M059J (cell line): ENCODE measurements around the gene DMD. TPM values are rescaled to one million over a fixed set of nuclear protein-coding genes. Genes with fewer than 3 reads are reported as not detected.
A peak's percentile ranks its signal among the peaks of the same experiment; 100 is the strongest.
"Not testable (repeated sequence)": the region's sequence is repeated elsewhere in the genome, so short reads cannot be mapped to it uniquely, and the experiment has no call there.

Experiments used
- DNase-seq: peaks from one replicate; pipeline ENCODE4 v3.0.0-alpha.2; 2012; ENCODE audit warnings: low read depth
- total RNA-seq: library from RNA; depleted of rRNA; stranded (reverse); fragments of >200 nt; shearing (Covaris generic); gene quantifications from 2 replicates; pipeline ENCODE4 v1.2.3, GENCODE V29; 2014

Gene DMD
- total RNA-seq, 1 experiment from 2014 or later: 1.1 TPM

DNA sequence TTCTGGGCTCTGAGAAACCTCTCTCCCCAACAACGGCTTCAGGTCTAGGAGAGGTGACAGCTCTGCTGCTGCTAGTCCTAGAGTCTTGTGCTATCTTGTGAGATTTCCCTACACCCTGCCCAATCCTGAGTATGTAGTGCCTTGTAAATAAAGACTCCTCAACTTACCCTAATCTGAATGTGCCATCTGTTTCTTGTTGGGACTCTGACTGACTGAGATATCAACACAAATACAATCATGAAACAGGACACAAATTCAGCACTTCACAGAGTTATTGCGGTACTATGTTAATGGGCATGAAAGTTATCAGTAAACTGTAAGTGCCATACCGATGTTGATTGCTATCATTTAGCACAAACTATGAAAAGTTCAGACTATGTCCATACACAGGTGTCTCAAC, 1610.5 kb downstream of the DMD start:
- DNase-seq: no peak

DNA sequence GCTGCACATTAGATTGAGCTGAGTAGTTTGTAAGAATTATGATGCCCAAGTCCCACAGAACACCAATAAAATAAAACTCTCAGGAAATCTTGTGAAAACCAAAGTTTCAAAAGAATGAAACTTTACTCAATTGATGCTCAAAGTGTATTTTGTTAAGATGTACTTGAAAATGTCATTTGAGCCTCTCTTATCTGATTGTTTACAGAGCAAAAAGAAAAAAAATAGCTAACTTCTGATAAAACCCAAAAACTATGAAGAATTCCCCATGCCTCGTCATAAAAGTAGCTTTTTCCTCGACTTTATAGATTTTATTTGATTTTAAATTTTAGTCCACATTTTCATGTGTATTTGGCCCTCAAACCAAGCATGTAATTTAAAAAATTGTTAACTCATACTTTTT, 1618.0 kb downstream of the DMD start:
- DNase-seq: no peak

DNA sequence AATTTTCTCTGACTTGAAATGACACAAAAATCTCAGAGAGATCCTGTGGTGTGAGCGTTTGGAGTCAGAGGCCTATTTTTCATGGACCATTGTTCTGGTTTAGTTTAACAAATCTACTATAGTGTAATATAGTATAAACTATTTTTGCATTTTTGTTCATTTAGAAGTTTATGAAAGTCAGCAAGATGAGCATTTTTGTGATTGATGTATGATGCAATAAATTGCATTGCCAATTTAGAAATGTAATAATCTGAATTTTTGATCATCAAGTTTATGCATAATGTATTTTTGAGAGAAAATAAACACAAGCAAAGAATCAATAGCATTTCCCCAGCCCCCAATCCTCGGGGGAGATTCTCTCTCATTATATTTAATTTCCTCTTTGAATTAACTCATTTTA, 1620.0 kb downstream of the DMD start:
- no peak for DNase-seq

DNA sequence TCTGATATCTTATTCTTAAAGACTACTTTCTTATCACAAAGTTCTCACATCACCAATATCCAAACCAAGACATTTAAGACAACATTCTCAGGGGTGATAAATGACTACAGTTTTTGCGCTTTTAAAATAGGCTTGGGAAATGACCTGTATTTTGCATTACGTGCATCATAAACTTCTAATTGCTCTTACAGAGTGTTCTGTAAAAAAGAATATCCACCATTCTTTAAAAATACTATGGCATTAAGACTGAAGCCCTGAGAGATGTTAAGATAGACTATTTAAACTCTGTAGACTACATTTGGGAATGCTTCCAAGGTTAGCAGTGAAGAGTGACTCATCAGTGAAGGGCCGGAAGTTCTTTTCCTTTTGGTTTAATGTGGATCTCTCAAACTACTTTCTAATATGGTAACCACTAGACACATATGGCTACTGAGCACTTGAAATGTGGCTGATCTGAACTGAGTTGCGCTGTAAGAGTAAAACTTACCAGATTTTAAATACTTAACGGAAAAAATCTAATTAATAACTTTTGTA, 1620.7 kb downstream of the DMD start:
- DNase-seq: peak; percentile 71

DNA sequence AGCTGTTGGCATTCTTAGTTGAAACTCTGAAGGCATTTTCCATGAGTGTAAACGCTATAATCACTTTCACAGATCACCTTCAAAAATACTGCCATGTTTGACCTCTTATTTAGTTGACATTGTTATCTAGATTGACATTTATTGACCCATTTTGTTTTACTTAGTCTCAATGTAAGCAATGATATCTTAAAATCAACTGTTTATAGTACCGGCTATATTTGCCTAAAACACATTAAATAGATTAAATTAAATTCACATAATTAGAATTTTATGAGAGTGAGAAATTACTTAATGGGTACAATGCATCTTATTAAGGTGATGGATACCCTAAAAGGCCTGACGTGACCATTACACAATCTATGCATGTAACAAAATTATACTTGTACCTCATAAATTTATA, 1621.8 kb downstream of the DMD start:
- no peak for DNase-seq

DNA sequence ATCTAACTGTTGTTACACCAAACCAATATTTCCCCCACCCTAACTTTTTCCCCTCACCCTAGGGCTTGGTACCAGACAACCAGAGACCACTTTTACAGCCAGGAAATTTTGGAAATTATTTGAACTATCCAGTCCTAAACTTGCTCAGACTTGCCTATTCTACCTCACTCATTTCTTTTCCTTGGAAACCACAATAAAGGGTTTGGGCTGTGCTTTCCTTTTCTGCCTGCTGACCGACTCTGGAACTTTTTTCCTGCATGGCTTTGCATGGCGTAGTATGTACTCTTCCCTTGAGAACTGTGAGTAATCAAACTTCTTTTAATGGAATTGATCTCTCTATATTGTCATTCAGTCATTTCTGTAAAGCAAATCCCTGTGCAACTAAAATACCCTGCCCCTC, 1623.0 kb downstream of the DMD start:
- DNase-seq: no peak

DNA sequence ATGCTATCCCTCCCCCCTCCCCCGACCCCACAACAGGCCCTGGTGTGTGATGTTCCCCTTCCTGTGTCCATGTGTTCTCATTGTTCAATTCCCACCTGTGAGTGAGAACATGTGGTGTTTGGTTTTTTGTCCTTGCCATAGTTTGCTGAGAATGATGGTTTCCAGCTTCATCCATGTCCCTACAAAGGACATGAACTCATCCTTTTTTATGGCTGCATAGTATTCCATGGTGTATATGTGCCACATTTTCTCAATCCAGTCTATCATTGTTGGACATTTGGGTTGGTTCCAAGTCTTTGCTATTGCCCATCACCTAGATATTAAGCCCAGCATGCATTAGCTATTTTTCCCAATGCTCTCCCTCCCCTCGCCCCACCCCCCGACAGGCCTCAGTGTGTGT, 1627.5 kb downstream of the DMD start:
- DNase-seq: not testable (repeated sequence)

DNA sequence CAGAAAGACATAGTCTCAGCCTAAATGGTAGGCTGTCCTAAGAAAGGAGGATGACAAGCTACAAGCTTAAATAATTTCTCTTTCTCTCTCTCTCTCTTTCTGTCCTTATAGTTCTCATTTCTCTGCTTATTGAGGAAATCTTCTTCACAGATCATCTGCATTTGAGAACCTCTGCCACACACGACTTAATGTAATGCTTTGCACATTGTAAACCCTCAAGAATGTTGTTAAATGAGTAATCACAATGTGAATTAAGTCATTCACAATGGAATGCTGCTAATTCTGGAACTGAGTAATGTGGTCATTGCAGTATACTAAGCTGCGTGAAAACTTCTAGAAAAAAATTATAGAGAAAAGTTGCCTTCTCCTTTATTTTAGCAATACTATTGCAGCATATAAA, 1630.6 kb downstream of the DMD start:
- peak; percentile 62 for DNase-seq

DNA sequence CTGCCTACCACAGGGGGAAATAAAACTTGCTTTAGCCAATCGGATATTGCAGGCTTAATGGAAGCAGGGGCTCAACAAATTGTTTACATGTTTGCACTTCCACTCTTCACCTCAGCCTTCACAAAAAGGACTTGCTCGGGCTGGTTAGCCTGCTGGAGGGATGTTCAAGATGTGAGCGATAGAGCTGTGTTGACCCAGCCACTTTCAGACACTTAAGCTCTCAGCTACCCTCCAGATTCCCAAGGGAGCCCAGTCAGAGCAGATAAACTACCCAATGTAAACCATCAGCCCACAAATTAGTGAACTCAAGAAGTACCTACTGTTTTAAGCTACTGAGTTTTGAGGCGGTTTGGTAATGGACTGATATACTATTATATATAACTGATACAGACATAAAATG, 1631.1 kb downstream of the DMD start:
- DNase-seq: no peak

DNA sequence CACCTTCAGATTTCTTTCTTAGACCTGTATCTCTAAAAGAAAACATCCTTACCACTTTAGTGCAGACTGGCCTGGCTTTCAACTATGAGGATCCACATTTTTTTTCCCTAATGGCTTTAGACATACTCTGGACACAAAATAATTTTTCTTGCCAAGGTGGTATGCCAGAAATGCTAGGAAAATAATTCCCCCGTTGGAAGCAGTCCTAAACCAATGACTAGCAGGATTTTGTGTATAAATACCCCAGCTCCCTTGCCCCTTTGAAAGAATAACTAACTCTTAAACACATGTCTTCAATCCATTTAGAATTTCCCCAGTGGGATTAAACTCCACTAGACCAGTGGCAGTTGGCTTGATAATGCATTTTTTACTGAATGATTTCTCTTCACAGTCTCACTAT, 1639.0 kb downstream of the DMD start:
- no peak for DNase-seq

DNA sequence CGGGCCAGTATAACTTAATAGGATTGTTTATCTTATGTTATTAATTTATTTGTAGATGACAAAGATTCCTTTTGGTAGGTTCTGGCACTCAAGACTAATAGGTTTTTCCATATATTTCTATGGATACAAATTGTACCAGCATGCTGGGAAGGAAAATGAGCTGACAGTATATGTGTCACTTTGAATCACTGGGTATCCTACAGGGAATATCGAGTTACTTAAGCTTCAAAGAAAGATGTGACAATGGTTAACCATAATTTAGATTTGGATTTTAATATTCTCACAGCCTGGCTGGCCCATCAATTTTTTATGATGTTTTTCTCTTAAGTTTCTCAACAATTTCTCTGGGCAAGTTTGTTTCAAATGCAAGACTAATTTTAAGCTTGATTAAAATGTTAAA, 1640.7 kb downstream of the DMD start:
- no peak for DNase-seq

DNA sequence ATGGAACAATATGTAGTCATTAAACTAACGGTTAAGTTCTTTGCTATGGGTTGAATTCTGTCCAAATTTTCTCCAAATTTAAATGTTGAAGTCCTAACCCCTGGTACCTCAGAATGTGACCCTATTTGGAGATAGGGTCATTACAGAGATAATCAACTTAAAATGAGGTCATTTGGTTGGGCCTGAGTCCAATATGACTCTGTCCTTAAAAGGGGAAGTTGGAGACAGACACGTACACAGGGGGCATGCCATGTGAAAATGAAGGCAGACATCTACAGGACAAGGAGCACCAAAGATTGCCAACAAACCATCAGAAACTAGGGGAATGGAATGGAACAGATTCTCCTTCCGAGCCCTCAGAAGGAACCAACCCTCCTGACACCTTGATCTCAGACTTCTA, 1647.6 kb downstream of the DMD start:
- no peak for DNase-seq

DNA sequence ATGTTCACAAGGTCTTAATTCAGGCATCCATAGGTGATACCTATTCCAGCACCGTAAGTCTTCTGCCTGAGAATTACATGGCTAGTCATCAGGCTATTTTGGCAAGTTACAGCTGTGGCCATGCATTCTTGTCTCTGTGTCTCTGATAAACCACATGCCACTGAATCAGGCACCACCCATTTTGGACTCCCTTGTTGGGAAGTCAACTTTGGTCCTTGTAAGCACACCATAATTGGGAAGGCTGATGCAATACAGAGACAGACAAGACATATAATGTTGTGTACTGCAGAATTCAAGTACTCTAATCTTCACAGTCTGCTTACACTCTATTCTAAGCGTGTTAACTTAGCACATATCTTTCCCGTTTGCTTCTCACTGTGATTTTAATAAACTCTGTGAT, 1655.8 kb downstream of the DMD start:
- DNase-seq: no peak

DNA sequence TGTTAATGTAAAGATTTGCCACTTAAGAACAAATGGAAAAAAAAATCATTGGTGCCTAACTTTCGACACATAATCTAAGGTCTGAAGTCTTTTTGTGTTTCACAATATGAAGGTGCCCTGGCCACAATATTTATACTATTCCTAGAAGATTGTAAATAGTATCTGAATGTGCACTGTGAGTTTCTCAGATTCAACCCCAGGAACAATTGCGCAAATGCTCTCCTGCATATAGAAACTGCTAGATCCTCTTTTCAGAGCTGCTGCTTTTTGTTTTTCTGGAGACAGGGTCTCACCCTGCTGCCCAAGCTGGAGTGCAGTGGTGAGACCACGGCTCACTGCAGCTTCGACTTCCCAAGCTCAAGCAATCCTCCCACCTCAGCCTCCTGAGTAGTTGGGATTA, 1659.4 kb downstream of the DMD start:
- no peak for DNase-seq

DNA sequence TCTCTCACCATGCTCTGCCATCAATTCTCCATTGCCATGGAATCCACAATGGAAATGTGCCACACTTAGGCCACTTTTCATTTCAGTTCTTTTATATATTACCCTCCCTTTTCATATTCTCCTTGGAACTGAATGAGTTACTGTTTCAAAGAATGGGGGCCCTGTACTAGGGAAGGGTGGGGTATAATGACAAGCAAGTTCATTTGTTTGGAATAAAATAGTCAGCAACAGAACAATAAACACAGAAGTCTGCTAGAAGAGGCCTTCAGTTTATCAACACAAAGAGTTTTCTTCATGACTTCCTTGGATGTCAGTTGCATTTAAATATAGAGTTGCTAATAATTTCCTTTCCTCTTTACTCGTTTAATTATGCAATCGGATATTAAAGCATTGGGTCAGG, 1661.2 kb downstream of the DMD start:
- DNase-seq: no peak

DNA sequence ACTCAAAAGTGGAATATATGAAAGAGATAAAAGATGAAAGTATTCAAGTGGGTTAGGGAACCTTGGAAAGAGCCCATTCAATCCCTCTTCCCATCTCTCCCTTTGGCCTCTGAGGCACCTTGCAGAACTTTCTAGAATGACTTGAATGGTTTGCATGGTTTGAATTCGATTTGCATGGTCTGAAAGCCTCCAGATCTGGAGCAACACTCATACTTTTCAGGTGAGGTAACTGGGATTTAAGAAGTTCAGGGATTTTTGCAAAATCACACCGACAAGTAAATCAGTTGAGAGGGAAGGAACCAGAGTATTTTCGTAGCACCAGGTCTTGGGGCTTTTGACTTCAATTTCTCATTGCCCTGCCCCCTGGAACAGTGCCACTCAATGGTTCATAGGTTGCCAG, 1663.5 kb downstream of the DMD start:
- DNase-seq: no peak

DNA sequence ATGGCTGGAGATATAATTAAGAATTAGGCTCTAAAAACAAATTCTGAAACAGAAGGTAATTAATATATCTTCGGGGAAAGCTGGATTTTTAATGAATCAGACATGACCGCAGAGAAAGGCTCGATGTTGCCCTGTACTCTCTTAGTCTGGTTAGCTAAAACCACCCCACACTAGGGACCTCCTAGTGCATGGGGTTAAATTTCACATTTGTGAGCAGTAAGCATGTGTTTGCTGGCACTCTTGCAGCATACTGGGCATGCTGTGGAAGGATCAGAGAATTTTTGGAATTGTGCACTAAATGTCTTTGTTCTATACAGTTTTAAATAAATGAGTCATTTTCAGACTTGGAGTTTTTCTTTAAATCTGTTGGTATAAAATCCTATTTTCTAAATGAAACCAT, 1663.9 kb downstream of the DMD start:
- peak; percentile 22 for DNase-seq

DNA sequence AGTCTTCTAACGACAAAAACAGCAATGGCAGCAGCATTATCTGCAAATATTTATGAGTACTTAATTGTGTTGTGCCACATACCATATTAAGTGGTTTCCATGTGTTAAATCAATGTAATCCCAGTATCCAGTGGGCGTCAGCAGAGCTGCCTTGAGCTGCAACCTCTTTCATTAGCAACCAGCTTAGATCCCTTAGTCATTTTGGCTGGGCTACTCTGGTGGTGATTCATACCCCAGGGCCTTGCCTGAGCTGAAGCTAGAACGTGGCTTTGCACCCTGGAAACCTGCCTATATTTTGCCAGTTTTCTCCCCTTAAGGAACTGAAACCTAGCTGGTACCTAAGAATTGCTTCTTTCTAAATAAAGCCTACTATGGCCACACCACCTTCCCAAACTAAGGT, 1665.2 kb downstream of the DMD start:
- DNase-seq: peak; percentile 83

DNA sequence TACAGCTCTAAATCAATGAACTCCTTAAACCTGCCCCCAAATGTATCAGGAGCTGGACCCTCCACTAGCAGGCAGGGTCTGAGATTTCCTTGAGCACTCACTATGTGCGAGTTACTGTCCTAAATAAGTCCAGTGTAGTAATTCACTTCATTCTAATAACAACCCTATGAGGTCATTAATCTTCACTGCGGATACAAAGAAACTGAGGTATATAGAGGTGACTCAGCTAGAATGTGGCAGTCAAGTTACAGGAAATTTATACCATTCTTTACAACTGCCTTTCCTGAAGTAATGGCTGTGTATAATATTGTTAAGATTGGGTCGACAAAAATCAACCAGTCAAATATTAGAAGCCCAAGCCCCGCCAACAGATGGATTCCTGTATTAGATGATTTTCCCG, 1665.6 kb downstream of the DMD start:
- DNase-seq: peak; percentile 42

DNA sequence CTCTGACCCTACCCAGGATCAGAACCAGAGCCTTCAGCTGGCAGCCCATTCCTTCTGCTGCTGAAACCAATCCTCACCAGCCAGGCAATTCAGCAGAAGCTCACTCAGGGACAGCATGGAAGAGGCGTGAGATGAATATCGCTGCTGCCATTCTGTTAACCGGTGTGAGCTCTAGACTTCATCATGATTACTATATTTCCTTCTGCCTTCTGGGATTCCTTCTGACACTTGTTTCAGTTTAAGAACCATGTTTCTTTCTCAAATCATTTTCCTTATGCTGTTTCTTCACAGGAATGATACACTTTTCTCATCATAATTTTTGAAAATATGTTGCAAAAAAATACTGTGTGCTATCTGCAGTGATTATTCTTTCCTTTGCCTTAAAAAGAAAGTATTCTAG, 1666.2 kb downstream of the DMD start:
- DNase-seq: no peak

DNA sequence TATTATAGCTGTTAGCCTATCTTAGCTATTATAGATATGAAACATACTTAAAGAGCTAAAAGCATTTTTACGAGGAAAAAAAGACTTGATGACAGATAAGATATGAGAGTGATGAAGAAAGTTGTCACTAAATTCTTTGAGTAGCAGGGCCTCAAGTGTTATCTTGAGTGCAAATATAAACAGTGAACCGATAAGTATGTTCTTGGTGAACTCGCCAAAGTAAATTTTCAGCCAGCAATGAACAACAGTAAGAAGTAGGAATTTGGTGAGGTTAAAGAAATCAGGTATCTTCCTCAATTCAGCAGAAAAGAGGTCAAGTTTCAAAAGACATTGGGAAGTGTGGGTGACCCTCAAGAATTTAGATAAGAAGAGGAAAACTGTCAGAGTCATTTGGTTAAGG, 1667.7 kb downstream of the DMD start:
- DNase-seq: no peak

DNA sequence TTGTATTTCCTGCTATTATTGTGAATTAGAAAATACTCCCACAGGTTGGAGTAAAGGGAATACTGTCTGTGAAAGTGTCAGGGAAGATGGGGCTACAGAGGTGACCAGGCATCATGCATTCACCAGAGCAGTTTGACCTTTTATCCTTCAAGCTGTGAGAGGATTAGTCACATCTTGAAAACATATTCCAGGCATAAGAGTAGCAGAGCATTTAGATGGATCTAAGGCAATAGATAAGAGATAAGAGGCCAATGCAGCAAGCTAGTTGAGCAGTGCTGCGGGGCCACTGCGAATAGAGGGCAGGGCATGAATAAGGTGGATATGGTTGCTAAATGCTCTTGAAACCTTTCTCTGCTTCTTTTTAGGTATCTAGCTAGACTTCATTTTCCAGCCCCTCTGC, 1668.8 kb downstream of the DMD start:
- no peak for DNase-seq

DNA sequence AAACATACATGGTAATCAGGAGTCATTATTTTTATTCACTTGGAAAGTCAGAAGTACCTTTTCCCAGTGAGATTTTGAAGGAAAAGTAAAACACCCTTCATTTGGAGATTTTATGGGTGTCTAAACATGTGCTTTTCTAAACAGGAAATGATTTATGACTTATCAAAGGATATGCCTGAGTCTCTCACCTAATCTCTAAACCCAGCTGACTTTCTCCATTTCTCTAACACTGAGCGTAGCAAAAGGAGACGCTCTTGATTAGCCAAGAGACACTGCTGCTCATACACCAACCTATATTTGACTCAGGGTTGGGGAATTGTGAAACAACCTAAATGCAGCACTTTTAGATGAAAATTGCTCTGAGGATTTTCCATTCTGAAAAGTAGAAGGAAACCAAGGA, 1671.0 kb downstream of the DMD start:
- DNase-seq: no peak

DNA sequence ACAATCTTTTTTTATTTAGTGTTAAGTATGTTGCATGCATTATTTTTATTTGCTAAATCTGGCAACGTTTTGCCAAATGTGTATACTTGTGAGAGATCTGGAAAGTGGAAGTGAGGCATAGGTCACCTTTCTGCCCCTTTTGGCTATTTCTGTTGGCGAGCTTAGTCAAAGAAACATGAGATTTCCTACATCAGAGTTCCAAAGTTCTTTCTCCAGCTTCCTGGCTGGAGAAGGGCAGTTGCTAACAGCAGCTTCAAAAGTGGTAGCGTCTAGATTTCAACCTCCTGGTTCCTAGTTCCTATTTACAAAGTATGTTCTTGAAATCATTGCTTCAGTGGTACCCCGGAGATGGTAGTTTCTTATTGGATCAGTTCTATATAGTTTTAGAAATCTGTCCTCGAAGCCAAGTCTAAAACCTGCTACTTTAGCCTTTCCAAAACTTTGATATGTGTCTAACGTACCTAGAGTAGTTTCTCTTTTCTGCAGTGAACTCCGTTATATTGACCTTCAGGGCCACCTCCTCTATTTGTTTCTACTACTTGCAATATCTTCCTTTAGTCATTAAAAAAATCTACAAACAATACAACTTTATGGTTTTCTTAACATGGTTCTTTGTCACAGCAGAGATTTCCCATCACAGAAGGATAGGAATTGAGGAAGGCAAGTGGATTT, 1683.8 kb downstream of the DMD start:
- DNase-seq: no peak
